HG03045 (cell line): ENCODE measurements around the gene VWDE.
A peak's percentile ranks its signal among the peaks of the same experiment; 100 is the strongest.
"Not testable (repeated sequence)": the region's sequence is repeated elsewhere in the genome, so short reads cannot be mapped to it uniquely, and the experiment has no call there.

Source experiments
- ATAC-seq: cut with Tn5 transposase; IDR thresholded peaks from one replicate; pipeline ENCODE4 v1.9.1; 2021; ENCODE audit warnings: mild to moderate bottlenecking, moderate library complexity; ENCODE audit not compliant: unreplicated experiment

Gene VWDE

GRCh38 chr7:12402365-12402725 lies 1.3 kb downstream of the VWDE start:
- no peak for ATAC-seq

- ATAC-seq = no peak
Observed at GRCh38 chr7:12401538-12402364, 1.9 kb downstream of the VWDE start.

- no peak for ATAC-seq
Observed at GRCh38 chr7:12398186-12398585, 5.5 kb downstream of the VWDE start.

GRCh38 chr7:12397671-12398070 lies 6.0 kb downstream of the VWDE start:
- ATAC-seq = no peak

- not testable (repeated sequence) for ATAC-seq
Observed at GRCh38 chr7:12396670-12397069, 7.0 kb downstream of the VWDE start.

- ATAC-seq = no peak
Observed at GRCh38 chr7:12391922-12392615, 11.6 kb downstream of the VWDE start.

- peak; percentile 96 for ATAC-seq
Observed at GRCh38 chr7:12389089-12389700, 14.5 kb downstream of the VWDE start.

GRCh38 chr7:12386313-12386740 lies 17.3 kb downstream of the VWDE start:
- ATAC-seq = no peak

- ATAC-seq = no peak
Observed at GRCh38 chr7:12385364-12385786, 18.3 kb downstream of the VWDE start.

- ATAC-seq = no peak
Observed at GRCh38 chr7:12383377-12383776, 20.3 kb downstream of the VWDE start.

- no peak for ATAC-seq
Observed at GRCh38 chr7:12378389-12378788, 25.3 kb downstream of the VWDE start.

GRCh38 chr7:12377406-12377805 lies 26.3 kb downstream of the VWDE start:
- ATAC-seq = no peak

GRCh38 chr7:12373580-12374263 lies 29.9 kb downstream of the VWDE start:
- ATAC-seq = no peak

- no peak for ATAC-seq
Observed at GRCh38 chr7:12370249-12370648, 33.4 kb downstream of the VWDE start.

GRCh38 chr7:12369756-12370155 lies 33.9 kb downstream of the VWDE start:
- ATAC-seq = no peak

- no peak for ATAC-seq
Observed at GRCh38 chr7:12369072-12369471, 34.6 kb downstream of the VWDE start.

GRCh38 chr7:12360948-12361347 lies 42.7 kb downstream of the VWDE start:
- ATAC-seq = no peak

- ATAC-seq = no peak
Observed at GRCh38 chr7:12358694-12359093, 45.0 kb downstream of the VWDE start.

GRCh38 chr7:12357508-12357907 lies 46.2 kb downstream of the VWDE start:
- no peak for ATAC-seq

- ATAC-seq = no peak
Observed at GRCh38 chr7:12351843-12352242, 51.8 kb downstream of the VWDE start.

- no peak for ATAC-seq
Observed at GRCh38 chr7:12350971-12351370, 52.7 kb downstream of the VWDE start.
